HG02678 (cell line): Measurements from ENCODE around the gene LRRC43.

Experiments used
- ATAC-seq: cut with Tn5 transposase; IDR thresholded peaks from one replicate; pipeline ENCODE4 v1.9.1; 2021; ENCODE audit warnings: mild to moderate bottlenecking, moderate library complexity; ENCODE audit not compliant: unreplicated experiment

Gene LRRC43, protein sequence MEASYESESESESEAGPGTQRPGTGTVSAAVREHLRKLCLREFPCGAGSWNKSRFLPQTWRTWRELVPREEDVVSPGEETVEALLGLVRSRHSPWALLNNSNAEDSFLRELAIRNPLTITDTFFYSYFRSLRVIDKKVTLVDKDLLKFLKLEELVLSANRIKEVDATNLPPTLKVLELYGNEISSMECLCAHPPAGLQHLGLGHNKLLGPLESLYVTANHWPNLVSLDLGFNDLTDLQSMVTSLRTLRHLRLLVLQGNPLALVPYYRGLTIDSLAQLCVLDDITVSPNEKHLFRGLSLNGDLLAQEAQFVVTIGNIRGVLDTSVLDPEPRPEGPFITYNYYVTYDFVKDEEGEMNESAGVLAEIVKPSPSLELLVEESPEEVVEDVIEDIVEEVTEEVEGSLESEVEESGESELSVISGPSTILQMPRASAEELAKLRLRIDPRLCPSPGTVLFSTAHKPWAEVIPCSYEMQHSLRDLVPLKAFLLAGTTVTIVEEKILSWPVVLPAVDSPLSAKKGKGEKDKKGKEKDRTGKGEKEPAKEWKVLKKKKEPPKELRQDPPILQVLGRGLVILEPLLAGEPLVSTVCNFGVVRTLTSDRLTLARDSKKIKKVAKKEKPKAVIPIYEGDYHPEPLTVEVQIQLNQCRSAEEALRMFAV

DNA sequence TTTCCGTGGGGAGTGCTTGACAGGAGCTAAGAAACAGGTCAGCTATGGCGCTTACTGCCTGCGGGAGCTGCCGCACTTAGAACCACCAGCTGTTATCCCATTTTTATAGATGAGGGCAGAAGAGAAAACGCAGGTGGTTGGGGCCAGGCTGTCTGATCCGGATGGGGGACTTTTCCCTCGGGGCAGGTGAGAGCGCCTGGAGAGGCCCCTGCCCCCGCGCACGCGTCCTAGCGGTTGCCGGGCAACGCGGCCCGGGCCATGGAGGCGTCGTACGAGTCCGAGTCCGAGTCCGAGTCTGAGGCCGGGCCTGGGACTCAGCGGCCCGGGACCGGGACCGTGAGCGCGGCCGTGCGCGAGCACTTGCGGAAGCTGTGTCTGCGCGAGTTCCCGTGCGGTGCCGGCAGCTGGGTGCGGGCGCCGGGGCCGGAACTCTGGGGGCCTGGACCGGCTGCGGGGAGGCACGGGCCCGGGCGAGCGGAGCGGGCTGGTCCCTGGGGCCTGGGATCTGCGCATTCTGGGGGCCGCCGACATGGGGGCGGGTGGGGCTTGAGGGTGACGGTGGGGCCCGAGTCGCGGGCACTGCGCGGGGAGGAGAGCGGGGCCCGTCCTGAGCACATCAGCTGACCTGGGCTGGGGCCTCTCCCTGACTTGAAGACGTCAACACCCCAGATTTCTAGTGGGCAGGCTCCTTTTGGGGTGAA is at the start of gene LRRC43:
TSS of gene LRRC43 (plus strand) at position 237 of the 701 bp plus-strand sequence. CDS start at position 259, 22 bp downstream.
- no peak for ATAC-seq

DNA sequence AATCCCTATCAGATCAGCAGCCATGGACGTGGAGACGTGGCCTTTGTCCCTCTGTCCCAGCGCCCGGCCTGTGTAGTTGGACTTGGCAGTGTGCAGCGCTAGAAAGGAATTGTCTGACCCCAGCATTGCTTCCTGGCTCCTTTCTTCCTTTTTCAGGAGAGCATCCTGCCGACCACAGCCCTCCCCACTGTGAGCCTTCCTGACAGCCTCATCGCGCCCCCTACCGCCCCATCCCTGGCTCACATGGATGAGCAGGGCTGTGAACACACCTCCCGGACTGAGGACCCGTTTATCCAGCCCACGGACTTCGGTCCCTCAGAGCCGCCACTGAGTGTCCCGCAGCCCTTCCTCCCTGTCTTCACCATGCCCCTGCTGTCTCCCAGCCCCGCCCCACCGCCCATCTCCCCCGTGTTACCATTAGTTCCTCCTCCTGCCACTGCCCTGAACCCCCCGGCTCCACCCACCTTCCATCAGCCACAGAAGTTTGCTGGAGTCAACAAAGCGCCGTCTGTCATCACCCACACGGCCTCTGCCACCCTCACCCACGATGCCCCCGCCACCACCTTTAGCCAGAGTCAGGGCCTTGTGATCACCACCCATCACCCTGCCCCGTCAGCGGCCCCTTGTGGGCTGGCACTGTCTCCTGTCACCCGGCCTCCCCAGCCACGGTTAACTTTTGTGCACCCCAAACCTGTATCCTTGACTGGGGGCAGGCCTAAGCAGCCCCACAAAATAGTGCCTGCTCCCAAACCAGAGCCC is 49.6 kb upstream of the LRRC43 start:
- no peak for ATAC-seq

DNA sequence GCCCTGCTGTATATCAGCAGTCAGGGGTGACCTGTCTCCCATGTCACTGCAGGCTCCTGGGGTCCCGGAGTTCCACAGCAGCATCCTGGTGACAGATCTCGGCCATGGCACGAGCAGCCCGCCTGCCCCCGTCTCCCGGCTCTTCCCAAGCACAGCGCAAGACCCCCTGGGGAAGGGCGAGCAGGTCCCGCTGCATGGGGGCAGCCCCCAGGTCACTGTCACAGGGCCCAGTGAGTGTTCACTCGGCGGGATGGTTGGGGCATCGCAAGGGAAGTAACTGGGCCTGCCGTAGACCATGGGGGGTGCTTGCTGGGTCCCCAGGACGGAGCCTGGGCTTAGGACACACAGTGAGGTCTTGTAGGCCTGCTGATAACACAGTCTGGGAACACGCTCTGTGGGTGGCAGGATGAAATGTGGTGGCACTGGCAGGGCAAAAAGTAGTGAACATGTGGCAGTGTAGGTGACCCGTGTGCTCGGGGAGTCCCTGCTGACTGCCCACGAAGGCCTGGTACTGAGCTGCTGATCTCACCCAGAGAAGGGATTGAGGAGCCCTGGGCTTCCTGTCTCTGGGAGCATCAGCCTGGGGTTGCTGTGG is 47.4 kb upstream of the LRRC43 start:
- ATAC-seq = no peak

DNA sequence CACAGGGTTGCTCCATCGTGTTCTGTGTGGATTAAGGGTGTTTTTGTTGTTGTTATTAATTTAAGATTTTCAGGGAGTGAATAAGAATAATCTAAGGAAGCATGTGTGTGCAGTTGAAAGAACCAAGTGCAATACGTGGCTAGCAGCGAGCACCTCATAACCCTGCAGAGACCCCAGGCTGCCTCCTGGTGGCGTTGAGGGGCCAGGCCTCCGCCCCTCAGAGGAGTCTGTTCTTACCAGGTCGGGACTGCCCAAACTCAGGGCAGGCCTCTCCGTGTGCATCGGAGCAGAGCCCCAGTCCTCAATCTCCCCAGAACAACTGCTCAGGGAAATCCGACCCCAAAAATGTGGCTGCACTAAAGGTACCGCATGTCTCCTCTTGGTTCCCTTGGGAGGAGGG is 45.7 kb upstream of the LRRC43 start:
- ATAC-seq = no peak

DNA sequence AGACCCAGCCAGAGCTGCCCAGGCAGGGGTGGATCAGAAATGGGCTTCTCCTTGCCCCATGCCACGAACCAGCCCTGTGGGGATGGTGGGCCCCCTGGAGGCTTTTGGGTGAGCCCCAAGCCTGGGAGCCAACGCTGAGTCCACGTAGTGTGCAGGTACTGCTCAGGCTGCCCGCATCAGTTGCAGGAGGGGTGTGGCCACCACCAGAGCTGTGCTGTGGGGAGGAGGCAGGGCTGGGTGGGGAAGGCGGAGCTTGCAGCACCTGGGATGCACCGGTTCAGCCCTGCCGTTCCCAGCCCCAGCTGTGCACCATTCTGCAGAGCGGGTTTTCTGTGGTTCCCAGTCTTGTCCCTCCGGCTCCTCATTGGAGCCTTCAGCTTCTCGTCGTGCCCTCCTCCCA is 45.2 kb upstream of the LRRC43 start:
- no peak for ATAC-seq

DNA sequence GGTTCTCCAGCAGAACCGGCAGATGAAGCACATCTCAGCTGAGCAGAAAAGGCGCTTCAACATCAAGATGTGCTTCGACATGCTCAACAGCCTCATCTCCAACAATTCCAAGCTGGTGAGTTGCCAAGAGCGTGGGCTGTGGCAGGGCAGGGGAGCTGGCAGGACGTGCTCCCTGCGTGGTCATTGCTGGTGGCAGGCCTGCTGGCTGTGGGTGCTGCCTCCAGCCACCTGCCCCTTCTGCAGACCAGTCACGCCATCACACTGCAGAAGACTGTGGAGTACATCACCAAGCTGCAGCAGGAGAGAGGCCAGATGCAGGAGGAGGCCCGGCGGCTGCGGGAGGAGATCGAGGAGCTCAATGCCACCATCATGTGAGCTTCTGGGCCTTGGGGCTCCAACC is 44.7 kb upstream of the LRRC43 start:
- no peak for ATAC-seq

DNA sequence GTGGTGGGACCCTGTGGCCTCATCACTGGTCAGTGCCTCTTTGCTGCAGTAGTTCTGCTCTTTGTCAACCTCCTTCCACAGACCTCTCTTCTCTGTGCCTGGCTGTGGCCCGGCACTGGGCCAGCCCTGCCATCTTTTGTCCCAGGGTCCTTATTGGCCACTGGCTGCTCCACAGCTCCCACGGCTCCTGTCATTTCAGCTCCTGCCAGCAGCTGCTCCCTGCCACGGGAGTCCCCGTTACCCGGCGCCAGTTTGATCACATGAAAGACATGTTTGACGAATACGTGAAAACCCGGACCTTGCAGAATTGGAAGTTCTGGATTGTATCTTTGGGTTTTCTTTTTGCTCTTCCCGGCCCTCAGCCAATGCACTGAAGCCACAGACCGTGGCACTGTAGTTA is 44.3 kb upstream of the LRRC43 start:
- ATAC-seq = no peak

DNA sequence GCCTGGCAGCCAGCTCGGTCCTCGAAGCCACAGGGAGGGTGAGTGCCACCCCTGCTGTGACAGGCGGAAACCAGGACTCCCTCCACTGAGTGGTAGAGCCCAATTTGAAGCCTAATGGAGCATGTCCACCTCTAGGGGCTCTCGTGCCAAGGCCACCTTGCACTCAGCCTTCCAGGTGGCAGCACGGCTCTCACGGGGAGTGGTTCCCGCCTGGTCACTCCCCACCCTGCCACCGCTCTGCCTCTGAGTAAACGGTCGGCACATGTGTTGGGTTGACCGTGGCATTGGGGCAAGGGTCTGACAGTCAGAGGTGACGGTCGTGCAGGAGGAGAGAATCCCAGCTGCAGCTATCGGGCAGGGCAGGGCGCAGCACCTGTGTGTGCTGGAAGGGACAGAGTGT is 43.7 kb upstream of the LRRC43 start:
- no peak for ATAC-seq

DNA sequence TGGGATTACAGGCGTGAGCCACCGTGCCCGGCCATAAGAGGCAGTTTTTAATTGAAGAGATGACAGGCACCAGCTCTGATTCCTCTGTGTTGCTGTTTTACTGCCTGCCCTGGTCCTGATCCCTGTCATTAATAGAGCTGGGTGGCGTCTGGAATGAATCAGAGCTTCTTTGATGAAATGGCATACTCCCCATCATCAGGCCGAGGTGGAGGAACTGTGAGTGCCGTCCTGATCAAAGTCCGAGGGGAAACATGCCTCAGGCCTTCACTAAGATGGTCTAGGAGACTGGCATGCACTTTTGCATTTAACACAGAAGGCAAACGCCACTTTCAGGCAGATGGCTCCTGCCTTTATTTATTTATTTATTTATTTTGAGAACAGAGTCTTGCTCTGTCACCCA is 43.0 kb upstream of the LRRC43 start:
- no peak for ATAC-seq

DNA sequence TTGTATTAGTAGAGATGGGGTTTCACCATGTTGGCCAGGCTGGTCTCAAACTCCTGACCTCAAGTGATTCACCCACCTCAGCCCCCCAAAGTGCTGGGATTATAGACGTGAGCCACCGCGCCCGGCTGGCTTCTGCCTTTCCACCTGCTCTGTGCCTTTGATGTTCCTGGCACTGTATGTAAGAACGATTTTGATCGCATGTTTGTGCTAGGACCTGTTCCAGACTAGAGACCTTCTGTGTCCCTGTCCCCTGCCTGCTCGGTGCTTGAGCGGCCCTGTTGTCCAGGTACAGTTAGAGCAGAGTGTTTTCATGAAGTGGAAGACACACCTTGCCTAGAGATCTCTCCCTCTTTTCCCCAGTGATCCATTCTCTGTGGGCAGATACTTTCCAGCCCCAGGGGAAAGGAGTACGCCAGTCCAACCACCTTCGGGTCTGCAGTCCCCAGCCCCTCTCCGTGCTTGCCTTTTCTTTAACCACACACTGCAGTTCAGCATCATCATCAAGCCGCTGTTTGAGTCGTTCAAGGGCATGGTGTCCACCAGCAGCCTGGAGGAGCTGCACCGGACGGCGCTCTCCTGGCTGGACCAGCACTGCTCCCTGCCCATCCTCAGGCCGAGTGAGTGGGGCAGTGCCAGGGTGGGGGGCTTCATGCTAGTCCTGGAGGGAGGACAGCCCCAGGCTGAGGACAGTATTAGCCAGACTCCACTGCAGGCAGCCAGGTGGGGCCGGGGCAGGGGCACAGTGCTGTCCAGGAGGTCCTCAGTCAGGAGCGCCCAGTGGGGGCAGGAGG is 42.3 kb upstream of the LRRC43 start:
- no peak for ATAC-seq

DNA sequence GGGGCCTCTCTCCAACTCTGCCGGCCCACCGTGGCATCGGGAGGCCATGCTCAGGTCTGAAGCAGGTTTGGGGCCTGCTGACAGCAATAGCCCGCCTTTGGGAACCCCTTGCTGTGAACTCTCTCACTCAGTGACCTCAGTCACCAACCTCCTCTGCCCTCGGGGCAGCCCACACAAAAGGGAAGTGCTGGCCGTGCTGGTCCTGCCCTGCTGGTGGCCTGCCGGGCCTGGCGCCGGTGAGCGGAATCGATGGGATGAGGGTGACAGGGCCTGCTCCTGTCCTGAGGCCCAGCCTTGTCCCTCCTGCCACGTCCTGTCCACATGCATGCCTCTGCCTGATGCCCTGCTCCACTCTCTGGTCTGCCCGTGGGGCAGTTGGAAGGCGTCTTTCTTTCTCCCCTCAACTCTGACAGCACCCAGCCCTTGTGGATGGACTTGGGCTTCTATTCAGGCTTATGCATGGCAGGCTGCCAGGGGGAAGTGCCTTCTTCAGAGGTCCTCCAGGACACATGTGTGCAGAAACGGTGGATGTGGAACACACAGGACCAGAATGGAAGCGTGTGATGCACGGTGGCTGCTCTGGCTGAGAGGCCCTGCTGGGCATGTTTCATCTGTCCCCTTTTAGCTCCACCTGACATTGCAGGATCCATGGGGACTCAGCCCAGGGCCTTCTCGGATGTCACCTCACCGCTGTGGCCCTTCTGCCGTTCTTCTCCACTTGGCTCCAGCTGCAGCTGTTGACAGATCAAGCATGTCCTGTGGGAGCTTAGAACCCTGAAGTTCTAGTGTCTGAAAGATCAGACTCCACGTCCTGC is 40.8 kb upstream of the LRRC43 start:
- ATAC-seq = no peak

DNA sequence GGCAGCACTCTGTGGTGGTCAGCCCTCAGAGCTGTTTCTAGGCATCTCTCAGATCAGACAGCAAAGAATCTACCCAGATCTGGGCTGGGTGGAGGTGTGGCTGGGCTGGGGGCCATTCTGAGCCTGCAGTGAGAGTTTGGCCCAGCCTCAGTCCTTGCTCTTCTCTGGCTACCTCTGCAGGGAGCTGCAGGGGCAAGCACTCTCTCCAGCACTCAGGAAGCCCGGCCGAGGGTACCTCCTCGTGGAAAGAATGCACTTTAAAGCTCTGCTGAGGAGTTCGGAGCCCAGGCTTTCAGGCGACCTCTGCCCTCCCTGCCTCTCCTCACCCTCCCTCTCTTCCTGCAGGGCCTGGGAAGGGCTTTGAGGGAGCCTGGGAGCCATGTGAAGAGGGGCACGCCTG is 40.1 kb upstream of the LRRC43 start:
- ATAC-seq = no peak

DNA sequence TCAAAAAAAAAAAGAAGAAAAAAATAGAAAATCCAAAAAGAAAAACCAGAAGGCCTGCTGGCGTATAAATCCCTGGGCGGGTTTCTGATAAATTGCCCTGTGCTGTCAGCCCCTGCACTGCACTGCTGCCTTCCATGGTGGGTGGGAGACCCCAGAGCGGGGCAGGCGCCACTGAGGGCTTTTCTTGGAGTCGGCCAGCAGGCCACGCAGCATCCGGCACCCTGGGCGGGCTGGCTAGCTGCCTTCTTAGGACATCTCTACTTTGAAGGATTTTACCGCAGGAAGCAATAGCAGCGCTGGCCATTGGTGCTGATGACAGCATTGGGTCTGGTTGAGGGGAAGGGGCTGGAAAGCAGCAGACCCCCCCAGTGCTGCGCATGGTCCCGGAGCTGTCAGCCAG is 38.0 kb upstream of the LRRC43 start:
- no peak for ATAC-seq

DNA sequence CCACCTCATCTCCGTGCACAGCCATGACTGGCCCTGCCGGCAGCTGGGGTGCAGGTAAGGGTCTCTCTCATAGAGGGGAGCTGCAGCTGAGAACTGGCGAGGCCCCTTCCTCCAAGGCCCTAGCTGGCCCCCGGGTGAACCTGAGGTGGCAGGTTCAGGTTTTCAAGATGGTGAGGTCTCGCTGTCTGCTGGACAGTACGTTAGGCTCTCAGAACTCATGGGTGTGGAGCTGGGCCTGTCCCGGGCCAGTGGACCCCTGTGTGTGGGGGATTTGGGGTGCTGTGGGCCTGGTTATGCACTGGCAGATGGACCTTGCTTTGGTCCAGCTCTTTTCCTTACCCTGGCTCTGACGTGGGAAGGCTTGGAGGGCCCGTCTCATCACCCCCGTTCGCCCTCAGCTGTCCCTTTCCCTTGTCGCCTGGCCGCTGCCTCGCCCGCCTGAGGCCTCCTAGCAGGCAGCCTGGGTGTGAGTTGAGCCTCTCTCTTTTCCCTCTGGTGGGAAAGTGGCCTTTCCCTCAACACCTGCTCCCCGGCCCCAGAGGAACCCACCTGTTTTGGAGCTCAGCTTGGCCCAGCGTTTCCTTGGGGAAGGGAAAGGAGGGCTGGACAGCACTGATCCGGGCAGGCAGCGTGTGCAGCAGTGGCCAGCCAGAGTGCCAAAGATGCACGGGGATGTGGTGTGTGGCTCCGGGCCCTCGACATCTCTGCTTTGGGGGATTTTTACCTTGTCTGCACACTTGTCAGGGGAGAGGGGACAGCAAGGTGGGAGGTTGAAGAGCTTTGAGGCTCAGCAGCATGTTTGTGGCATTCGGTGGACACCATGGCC is 37.2 kb upstream of the LRRC43 start:
- ATAC-seq = no peak

DNA sequence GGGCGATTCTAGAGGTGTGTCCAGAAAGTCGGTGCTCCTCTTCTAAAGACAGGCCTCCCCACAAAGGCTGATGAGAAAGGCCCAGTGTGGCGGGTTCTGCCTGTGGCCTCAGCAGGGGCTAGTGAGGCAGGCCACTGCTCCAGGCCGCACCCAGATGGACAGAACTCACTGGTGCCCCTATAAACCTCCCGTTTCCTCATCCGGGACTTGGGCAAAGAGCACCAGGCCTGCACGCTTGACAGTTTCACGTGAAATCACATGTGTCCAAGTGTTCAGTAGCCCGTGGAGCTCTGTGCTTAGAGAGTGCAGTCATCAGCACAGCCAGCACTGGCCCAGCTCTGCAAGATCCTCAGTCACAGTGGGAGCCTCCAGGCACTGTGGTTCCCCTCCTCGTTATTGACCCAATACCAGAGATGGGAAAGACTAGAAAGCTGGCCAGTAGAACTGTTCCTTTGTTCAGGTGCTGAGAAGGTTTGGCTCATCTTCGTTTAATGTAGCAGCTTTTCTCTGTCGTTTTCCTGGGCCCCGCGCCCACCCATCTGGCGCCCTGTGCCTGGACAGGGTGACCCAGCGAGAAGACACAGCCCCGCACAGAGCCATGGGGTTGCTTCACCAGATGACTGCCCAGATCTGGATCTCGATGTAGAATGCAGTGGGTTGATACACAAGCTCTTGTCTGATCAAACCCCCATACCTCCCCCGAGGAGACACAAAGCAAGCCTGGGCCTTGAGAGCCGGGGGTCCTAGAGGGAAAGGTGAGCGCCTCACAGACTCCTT is 35.2 kb upstream of the LRRC43 start:
- no peak for ATAC-seq

DNA sequence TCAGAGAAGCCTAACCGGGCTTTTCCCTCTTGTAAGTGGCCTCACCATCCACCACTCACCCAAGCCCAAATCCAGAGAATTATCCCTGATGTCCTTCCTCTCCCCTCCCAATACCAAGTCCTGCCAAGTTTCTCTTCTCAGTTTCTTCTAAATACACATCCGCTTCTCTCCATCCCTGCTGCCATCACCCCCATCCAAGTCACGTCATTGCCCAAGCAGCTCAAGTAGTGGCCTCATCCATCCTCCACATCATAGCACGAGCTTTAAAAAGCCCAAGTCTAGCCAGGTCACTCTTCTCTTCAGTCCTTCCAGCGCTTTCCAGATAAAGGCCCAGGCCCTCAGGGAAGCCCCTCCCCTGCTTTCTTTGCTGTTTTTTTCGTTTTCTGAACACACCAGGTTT is 34.3 kb upstream of the LRRC43 start:
- no peak for ATAC-seq

DNA sequence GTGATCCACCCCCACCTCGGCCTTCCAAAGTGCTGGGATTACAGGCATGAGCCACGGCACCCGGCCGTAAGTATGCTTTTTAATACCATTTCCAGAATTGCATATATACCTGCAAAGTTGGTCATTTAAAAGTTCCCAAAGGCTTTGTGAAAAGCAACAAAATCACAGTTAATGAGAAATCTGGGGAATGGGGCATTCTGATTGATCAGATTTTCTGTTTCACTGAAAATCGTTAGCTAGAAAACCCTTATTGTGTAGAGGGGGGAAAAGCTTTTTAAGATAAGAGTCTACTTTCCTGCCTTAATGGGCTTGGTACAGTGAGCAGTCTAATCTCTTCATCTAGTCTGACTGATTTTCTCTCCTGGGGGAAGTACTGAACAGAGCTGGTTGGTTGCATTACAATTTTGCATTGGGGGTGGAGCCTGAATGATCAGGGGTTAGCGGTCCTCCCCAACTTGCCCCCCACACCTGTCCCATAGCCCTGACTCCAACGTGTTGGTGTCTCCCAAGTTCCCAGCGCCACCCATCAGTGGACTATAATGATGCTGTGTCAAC is 32.7 kb upstream of the LRRC43 start:
- ATAC-seq = no peak
